Effector memory CD8-positive, alpha-beta T cell (primary cell): Measurements from ENCODE around the gene TXLNA.

Experiments used
- ATAC-seq: fragments of 150-1000 bp; cut with Tn5 transposase; replicated peaks from 2 replicates; pipeline ENCODE4 v1.10.0; 2021; ENCODE audit warnings: mild to moderate bottlenecking, moderate library complexity
- DNase-seq, 3 experiments: peaks; one replicate each; pipeline ENCODE4 v3.0.0; 2021
- H3K27ac Mint-ChIP-seq, 2 donors: one replicate each; pipeline ENCODE4 v1.8.0; 2022; ENCODE audit warnings: mild to moderate bottlenecking in 2 of 2, mixed read lengths in 2 of 2, moderate library complexity in 2 of 2
- H3K27me3 Mint-ChIP-seq, 2 donors: one replicate each; pipeline ENCODE4 v1.8.0; 2022; ENCODE audit warnings: mixed read lengths in 2 of 2
- H3K36me3 Mint-ChIP-seq: one replicate; pipeline ENCODE4 v1.8.0; 2022; ENCODE audit warnings: mild to moderate bottlenecking, moderate library complexity, mixed read lengths; ENCODE audit not compliant: insufficient read depth
- H3K4me1 Mint-ChIP-seq, 2 donors: one replicate each; pipeline ENCODE4 v1.8.0; 2022; ENCODE audit warnings: low read depth in 2 of 2, mixed read lengths in 2 of 2
- H3K4me3 Mint-ChIP-seq, 2 donors: one replicate each; pipeline ENCODE4 v1.8.0; 2022; ENCODE audit warnings: mild to moderate bottlenecking in 2 of 2, mixed read lengths in 2 of 2, moderate library complexity in 2 of 2
- H3K9me3 Mint-ChIP-seq, 2 donors: one replicate each; pipeline ENCODE4 v1.8.0; 2022; ENCODE audit warnings: mixed read lengths in 2 of 2

The TXLNA gene

DNA sequence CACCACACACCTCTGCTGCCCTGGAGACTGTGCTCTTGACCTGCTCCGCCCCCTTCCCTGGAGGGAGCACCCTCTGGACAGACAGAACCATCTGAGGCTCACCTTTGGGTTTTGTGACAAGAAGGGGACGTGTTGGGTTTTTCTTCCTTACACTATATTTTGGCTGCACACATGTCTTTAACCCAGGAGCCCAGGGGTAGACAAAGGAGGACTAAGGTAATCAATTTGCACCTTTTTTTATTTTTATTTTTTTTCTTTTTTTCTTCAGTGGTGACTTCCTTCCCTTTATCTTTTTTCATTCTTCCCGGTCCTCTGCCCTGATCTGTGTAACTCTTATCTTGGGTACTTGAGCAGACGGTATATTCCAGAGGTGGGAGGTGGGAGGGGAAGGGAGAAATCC is 8.5 kb upstream of the TXLNA start:
- H3K27ac Mint-ChIP-seq: peak overlapping the region in 1 of 2 donors; percentile 19
- no peaks in the 10 kb centered on the region for H3K27me3 Mint-ChIP-seq
- ATAC-seq (no peak), DNase-seq (no peak)
- H3K4me3 Mint-ChIP-seq: no peak overlapping the region
- H3K4me1 Mint-ChIP-seq: peaks cover 2 to 5% of the 10 kb centered on the region in 2 donors
- H3K36me3 Mint-ChIP-seq: peaks cover 70% of the 10 kb centered on the region
- H3K9me3 Mint-ChIP-seq: no peaks in the 10 kb centered on the region

DNA sequence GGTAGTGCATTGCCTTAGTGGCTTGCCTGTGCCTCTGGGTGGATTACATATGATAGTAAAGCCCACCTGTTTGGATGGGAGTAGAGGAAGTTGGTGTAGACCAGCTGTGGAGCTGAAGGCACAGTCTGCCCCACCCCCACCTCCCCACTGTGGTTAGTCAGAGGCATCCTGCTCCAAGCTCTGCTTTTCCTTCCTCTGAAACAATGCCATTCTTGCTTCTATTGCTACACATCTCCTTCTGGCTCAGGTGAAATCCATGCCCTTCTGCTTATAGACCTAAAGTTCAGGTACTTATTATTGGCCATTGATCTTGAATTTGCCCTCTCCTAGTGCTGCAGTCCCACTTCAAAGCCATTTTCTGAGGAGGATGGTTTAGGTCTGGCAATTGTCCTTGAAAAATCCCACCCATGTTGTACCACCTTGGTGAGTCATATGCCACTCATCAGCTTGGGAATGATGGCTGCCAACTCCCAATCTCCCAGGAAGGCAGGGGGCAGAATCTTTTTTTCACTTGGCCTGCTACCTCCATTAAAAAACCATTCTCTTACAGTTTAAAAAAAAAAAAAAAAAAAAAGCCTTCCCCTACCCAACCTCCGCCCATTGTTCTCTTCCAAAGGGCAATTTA is 6.7 kb upstream of the TXLNA start:
- ATAC-seq (no peak), DNase-seq (no peak)
- Mint-ChIP-seq H3K4me3 (no peak overlapping the region), H3K27me3 (no peaks in the 10 kb centered on the region), H3K9me3 (no peaks in the 10 kb centered on the region), H3K36me3 (peaks cover 52% of the 10 kb centered on the region), H3K4me1 (peaks cover 2 to 5% of the 10 kb centered on the region in 2 donors), H3K27ac (peak overlapping the region in 1 of 2 donors; percentile 64)

DNA sequence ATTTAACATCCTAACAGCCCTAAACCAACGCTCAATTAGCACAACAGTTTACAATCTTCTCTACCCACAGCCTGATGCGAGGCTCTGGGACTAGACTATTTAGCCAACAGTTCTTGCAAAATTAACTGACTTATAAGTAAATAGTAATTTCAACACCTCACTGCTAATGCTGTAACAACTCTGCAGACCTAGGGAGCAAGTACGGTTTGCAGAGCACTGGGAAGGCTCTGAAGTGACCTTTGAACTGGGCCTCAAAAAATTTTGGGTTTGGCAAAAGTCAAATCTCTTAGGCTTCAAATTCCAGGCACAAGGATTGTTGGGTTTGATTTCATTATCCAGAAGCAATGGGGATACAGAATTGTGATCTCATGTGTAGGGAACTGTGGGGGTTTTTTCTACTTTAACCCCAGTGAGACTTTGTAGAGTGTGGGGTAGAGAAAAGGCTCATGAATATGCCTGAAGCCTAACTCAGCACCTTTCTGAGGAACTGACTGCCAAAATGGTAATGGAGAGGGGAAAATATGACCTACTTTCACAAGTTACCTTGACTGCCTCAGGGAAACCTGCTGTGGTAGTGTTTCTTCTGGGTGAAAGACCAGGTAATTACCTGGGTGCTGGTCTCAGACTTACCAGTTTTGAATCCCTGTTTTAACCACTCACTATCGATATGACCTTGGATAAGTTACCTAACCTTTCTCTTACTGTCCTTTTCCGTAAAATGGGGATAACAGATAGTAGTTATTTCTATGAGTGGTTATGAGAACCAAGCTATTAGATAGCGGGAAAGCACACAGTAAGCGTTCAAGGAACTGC is 889 bp upstream of the TXLNA start:
- Mint-ChIP-seq H3K27me3 (no peaks in the 10 kb centered on the region), H3K27ac (peak overlapping the region; percentile 94 to 96), H3K4me3 (peak overlapping the region; percentile 94 to 96), H3K36me3 (peaks cover 46% of the 10 kb centered on the region), H3K9me3 (no peaks in the 10 kb centered on the region), H3K4me1 (peaks cover 25 to 27% of the 10 kb centered on the region in 2 donors)
- no peak for ATAC-seq
- no peak for DNase-seq

DNA sequence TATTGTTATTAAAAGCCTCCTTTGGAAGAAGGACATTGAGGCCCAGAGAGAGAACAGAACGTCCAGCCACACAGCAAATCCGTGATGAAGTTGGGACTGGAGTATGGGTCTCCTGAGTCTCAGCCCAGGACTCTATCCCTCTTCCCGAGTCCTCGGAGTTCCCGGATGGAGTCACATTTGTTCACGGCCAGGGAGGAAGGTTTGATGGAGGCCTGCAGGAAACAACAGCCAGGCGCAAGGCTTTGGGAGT is 357 bp upstream of the TXLNA start:
- ATAC-seq: no peak
- DNase-seq: no peak
- H3K9me3 Mint-ChIP-seq: no peaks in the 10 kb centered on the region
- H3K27ac Mint-ChIP-seq: peak overlapping the region; percentile 94 to 96
- peak overlapping the region; percentile 94 to 96 for H3K4me3 Mint-ChIP-seq
- H3K36me3 Mint-ChIP-seq: peaks cover 51% of the 10 kb centered on the region
- H3K4me1 Mint-ChIP-seq: peaks cover 28 to 29% of the 10 kb centered on the region in 2 donors
- H3K27me3 Mint-ChIP-seq: no peaks in the 10 kb centered on the region

DNA sequence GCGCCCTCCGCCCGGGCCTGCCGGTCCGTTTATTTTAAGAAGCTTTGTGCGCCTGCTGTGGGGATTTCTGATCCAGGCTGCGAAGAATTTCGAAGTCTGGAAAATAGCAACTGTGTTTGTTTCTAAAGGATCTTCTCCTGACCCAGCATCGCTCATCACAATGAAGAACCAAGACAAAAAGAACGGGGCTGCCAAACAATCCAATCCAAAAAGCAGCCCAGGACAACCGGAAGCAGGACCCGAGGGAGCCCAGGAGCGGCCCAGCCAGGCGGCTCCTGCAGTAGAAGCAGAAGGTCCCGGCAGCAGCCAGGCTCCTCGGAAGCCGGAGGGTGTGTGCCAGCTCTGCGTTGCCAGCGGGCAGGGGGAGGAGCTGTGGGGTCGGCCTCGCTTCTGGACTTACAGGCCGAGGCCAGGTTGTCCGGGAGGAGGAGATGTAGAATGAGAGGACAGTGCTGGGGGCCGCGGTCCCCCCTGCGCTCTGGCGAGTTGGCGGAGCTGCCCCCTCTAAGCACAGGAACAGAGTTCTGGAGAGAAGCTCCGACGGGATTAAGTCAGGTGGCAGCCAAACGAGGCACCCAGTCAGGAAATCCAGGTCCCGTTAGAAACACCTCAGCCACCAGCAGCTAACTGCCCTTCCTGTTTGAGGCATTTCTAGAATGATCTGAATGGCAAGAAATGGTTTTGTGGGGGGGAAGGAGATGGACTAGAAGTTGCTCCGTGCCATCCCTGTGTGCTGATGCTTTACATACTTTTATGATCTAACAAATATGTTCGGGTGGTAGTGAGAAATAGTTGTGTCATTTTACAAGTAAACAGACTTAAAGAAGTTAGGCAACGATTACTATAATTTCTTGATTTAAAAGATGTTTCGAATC is 948 bp downstream of the TXLNA start:
- Mint-ChIP-seq H3K9me3 (no peaks in the 10 kb centered on the region), H3K27me3 (no peaks in the 10 kb centered on the region), H3K36me3 (peaks cover 58% of the 10 kb centered on the region), H3K27ac (peak overlapping the region; percentile 94 to 96), H3K4me3 (peak overlapping the region; percentile 94 to 96), H3K4me1 (peaks cover 33 to 34% of the 10 kb centered on the region in 2 donors)
- DNase-seq: peak in 1 of 3 experiments; percentile 15
- ATAC-seq: peak; percentile 16

DNA sequence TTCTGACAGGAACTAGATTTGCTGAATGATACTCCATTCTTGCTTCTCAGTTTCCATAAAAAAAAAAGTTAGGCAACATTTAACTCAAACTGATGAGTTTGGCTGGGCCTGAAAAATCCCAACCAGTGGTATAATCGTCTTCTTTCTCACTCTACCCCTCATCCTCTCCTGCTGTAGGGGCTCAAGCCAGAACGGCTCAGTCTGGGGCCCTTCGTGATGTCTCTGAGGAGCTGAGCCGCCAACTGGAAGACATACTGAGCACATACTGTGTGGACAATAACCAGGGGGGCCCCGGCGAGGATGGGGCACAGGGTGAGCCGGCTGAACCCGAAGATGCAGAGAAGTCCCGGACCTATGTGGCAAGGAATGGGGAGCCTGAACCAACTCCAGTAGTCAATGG is 1.6 kb downstream of the TXLNA start:
- Mint-ChIP-seq H3K27ac (peak overlapping the region; percentile 94 to 96), H3K4me3 (peak overlapping the region; percentile 94 to 96), H3K27me3 (no peaks in the 10 kb centered on the region), H3K9me3 (no peaks in the 10 kb centered on the region), H3K36me3 (peaks cover 64% of the 10 kb centered on the region), H3K4me1 (peaks cover 36% of the 10 kb centered on the region in 2 donors)
- DNase-seq: no peak
- no peak for ATAC-seq

DNA sequence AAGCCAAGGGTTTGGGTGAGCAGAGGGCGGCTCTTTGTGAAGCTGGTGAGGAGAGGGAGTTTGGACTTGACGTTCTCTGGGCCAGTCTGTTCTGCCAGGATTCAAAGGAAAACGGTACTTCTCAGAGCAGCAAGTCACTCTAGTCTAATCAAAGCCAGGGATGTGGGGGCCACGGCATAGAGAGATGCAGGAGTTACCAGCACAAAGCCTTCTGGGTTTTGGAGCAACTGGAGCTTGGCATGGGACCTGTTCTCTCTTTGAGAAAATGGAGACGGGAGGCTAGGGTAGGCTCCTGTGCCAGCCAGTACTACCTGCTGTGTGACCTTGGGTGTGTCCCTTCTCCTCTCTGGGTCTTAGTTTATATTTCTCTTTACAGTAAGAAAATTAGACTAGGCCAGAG is 2.1 kb downstream of the TXLNA start:
- ATAC-seq (no peak), DNase-seq (no peak)
- Mint-ChIP-seq H3K36me3 (peaks cover 64% of the 10 kb centered on the region), H3K27ac (peak overlapping the region; percentile 94 to 96), H3K27me3 (no peaks in the 10 kb centered on the region), H3K4me1 (peaks cover 40 to 41% of the 10 kb centered on the region in 2 donors), H3K4me3 (peak overlapping the region; percentile 94 to 96), H3K9me3 (no peaks in the 10 kb centered on the region)

DNA sequence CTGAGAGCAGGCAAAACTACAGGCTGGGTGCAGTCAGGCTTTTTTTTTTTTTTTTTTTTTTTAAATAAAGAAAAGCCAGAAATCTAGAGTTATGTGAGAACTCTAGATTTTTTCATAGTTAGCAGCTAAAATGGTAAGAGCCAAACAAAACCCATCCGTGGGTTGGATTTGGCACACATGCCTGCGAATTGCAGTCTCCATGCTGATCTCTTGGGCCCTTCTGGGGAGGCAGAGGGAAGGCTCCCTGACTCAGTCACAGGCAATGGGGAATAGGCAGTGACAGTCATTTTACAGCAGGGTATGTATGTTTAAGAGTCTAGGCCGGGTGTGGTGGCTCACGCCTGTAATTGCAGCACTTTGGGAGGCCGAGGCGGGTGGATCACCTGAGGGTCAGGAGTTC is 2.6 kb downstream of the TXLNA start:
- no peaks in the 10 kb centered on the region for H3K9me3 Mint-ChIP-seq
- peaks cover 65% of the 10 kb centered on the region for H3K36me3 Mint-ChIP-seq
- H3K4me3 Mint-ChIP-seq: peak overlapping the region in 1 of 2 donors; percentile 3
- H3K4me1 Mint-ChIP-seq: peaks cover 40 to 42% of the 10 kb centered on the region in 2 donors
- no peaks in the 10 kb centered on the region for H3K27me3 Mint-ChIP-seq
- ATAC-seq (no peak), DNase-seq (no peak)
- H3K27ac Mint-ChIP-seq: peak overlapping the region in 1 of 2 donors; percentile 29

DNA sequence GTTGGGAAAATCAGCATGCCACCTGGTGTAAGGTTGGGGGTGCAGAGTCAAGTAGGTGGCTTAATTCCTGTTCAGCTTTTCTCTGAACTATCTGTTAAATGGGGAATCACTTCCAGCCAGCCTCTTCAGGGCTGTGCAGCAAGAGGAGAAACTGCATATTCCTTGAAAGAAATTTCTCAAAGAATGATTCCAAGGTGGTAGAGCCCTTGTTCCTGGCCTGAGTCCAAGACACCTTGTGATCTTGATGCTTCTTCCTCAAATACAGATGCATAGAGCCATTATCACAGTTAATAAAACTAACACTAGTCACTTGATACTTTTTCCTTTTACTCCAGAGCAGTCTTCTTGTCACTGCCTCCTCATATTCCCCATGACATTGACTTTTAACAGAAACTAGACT is 5.2 kb downstream of the TXLNA start:
- Mint-ChIP-seq H3K36me3 (peaks cover 84% of the 10 kb centered on the region), H3K27me3 (no peaks in the 10 kb centered on the region), H3K4me1 (peaks cover 32 to 42% of the 10 kb centered on the region in 2 donors), H3K27ac (no peak overlapping the region), H3K4me3 (no peak overlapping the region), H3K9me3 (no peaks in the 10 kb centered on the region)
- ATAC-seq (no peak), DNase-seq (no peak)

DNA sequence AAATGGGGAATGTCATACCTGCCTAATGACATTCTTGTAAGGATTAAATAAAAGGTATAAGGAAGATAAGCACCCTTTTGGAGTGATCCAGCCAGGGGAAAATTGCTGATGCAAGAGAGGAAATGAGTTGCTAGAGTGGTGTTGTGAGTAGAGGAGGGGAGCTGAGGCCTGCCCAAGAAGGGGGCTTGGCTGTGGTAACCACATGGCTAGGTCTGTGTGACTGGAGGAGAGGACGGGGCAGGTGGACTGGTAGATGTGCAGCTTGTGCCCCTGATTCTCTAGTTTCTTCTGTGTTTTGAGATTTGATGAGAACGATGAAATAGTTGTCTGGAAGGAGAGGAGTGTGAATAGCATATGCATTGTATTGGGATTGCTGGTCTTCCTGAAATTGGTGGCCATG is 6.6 kb downstream of the TXLNA start:
- peaks cover 21 to 31% of the 10 kb centered on the region in 2 donors for H3K4me1 Mint-ChIP-seq
- H3K27me3 Mint-ChIP-seq: no peaks in the 10 kb centered on the region
- DNase-seq (no peak), ATAC-seq (no peak)
- H3K27ac Mint-ChIP-seq: no peak overlapping the region
- H3K36me3 Mint-ChIP-seq: peaks cover 81% of the 10 kb centered on the region
- no peak overlapping the region for H3K4me3 Mint-ChIP-seq
- no peaks in the 10 kb centered on the region for H3K9me3 Mint-ChIP-seq

DNA sequence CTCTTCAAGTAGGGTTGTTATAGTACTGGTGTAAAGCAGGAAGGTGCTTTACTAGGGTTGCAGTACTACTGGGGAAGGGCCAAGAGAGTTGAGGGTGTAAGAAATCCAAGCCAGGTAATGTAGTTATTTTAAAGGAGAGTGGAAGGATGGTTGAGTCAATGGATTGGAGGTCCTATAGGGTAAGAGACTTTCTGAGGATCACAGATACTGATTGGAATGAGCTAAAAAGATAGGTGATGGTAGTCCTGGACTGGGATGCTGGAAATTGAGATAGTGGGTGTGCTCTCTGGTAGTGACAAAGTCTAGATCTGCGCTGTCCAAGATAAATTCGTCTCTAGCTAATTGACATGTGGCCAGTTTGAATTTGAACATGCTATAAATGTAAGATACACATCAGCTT is 7.0 kb downstream of the TXLNA start:
- no peak for ATAC-seq
- DNase-seq: no peak
- no peaks in the 10 kb centered on the region for H3K9me3 Mint-ChIP-seq
- no peak overlapping the region for H3K27ac Mint-ChIP-seq
- no peaks in the 10 kb centered on the region for H3K27me3 Mint-ChIP-seq
- H3K4me1 Mint-ChIP-seq: peaks cover 17 to 27% of the 10 kb centered on the region in 2 donors
- no peak overlapping the region for H3K4me3 Mint-ChIP-seq
- peaks cover 81% of the 10 kb centered on the region for H3K36me3 Mint-ChIP-seq

DNA sequence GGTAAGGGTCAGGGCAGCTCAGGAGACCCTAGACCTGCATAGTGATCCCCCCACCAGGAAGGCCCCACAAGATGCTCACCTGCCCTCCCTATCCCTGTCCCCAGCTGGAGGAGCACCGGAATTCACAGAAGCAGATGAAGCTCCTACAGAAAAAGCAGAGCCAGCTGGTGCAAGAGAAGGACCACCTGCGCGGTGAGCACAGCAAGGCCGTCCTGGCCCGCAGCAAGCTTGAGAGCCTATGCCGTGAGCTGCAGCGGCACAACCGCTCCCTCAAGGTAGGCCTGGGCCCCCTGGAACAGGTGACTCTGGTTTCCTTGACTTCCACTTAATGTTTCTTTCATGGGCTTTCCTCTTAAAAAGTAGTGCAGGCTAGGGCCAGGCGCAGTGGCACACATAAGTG is 8.4 kb downstream of the TXLNA start:
- Mint-ChIP-seq H3K27me3 (no peaks in the 10 kb centered on the region), H3K27ac (no peak overlapping the region), H3K4me3 (no peak overlapping the region), H3K9me3 (no peaks in the 10 kb centered on the region), H3K36me3 (peaks cover 82% of the 10 kb centered on the region), H3K4me1 (peaks cover 13 to 21% of the 10 kb centered on the region in 2 donors)
- ATAC-seq: no peak
- no peak for DNase-seq

DNA sequence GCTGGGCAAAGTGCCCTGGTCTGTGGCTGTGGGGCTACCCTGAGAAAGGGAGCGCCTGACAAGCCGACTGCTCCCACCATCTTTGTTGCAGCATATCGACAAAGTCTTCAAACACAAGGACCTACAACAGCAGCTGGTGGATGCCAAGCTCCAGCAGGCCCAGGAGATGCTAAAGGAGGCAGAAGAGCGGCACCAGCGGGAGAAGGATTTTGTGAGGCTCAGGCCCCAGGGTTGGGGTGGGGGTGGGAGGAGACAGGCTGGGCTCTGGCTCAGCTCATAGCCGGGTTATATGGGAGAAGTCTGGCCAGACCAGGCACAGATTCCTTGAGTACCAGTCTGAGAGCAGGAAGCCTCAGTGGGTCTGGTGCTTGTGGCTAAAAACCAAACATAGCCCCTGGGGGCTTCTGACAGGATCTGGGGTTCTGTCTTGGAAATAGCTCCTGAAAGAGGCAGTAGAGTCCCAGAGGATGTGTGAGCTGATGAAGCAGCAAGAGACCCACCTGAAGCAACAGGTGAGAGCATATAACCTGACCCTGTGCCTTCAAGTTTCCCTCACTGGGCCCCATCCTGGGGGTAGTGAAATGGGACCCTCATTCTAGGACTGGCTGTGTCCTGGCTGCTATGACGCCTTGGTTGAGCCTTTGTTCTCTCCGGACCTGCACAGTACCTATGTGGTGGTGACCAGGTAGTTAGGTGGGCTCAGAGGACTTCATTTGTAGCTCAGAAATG is 12.9 kb downstream of the TXLNA start:
- H3K27me3 Mint-ChIP-seq: no peaks in the 10 kb centered on the region
- peaks cover 23 to 28% of the 10 kb centered on the region in 2 donors for H3K4me1 Mint-ChIP-seq
- H3K9me3 Mint-ChIP-seq: no peaks in the 10 kb centered on the region
- no peak for DNase-seq
- no peak for ATAC-seq
- H3K36me3 Mint-ChIP-seq: peaks cover 70% of the 10 kb centered on the region
- H3K4me3 Mint-ChIP-seq: no peak overlapping the region
- H3K27ac Mint-ChIP-seq: peak overlapping the region in 1 of 2 donors; percentile 41
